C4-2B (cell line): Measurements from ENCODE around the gene SYNGR3.
"Not testable (repeated sequence)": the region's sequence is repeated elsewhere in the genome, so short reads cannot be mapped to it uniquely, and the experiment has no call there.

Experiments
- H3K27ac ChIP-seq: fragments of 450-650 bp; 2 replicates; pipeline ENCODE4 v1.5.1; 2017
- ZFX ChIP-seq: fragments of 450-650 bp; IDR thresholded peaks from 2 replicates; pipeline ENCODE4 v1.6.1; 2017
- TF ChIP-seq, protein P1 (sequence below): fragments of 450-650 bp; conservative IDR thresholded peaks from 2 replicates; pipeline ENCODE4 v1.5.1; 2017; ENCODE audit warnings: mild to moderate bottlenecking

Gene SYNGR3

DNA sequence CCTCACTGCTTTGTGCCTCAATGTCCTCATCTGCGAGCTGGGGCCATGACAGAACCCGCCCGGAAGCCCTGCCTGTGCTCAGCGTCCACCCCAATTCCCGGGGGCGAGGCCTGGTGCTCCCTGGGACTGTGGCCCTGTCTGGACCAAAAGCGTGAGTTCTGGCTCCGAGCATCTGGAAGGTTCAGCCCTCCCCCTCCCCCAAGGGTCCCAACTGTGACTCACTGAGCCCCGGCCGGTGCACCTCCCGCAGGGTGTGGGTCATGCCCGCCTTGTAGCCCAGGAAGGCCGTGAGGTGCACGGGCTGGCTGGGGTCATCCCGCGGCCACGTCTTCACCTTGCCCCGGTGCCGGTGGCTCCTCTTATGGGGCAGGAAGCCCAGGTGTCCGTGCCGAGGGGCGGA is 36.0 kb upstream of the SYNGR3 start:
- no peak overlapping the region for H3K27ac ChIP-seq
- TF ChIP-seq, protein P1, sequence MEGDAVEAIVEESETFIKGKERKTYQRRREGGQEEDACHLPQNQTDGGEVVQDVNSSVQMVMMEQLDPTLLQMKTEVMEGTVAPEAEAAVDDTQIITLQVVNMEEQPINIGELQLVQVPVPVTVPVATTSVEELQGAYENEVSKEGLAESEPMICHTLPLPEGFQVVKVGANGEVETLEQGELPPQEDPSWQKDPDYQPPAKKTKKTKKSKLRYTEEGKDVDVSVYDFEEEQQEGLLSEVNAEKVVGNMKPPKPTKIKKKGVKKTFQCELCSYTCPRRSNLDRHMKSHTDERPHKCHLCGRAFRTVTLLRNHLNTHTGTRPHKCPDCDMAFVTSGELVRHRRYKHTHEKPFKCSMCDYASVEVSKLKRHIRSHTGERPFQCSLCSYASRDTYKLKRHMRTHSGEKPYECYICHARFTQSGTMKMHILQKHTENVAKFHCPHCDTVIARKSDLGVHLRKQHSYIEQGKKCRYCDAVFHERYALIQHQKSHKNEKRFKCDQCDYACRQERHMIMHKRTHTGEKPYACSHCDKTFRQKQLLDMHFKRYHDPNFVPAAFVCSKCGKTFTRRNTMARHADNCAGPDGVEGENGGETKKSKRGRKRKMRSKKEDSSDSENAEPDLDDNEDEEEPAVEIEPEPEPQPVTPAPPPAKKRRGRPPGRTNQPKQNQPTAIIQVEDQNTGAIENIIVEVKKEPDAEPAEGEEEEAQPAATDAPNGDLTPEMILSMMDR: no peak
- no peak for TF ChIP-seq ZFX

DNA sequence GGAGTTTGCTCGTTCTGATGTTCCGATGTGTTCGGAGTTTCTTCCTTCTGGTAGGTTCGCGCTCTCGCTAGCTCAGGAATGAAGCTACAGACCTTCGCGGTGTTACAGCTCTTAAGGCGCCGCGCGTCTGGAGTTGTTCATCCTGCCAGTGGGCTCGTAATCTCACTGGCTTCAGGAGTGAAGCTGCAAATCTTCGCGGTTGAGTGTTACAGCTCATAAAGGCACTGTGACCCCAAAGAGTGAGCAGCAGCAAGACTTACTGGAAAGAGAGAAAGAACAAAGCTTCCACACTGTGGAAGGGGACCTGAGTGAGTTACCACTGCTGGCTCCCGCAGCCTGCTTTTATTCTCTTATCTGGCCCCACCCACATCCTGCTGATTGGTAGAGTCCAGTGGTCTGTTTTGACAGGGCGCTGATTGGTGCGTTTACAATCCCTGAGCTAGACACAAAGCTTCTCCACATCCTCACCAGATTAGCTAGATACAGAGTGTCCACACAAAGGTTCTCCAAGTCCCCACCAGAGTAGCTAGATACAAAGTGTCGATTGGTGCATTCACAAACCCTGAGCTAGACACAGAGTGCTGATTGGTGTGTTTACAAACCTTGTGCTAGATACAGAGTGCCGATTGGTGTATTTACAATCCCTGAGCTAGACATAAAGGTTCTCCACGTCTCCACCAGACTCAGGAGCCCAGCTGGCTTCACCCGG is 32.2 kb upstream of the SYNGR3 start:
- H3K27ac ChIP-seq: not testable (repeated sequence)

DNA sequence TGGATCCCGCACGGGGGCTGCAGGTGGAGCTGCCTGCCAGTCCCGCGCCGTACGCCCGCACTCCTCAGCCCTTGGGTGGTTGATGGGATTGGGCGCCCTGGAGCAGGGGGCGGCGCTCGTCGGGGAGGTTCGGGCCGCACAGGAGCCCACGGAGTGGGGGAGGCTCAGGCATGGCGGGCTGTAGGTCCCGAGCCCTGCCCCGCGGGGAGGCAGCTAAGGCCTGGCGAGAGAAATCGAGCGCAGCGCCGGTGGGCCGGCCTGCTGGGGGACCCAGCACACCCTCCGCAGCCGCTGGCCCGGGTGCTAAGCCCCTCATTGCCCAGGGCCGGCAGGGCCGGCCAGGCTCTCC is 31.7 kb upstream of the SYNGR3 start:
- H3K27ac ChIP-seq: not testable (repeated sequence)

DNA sequence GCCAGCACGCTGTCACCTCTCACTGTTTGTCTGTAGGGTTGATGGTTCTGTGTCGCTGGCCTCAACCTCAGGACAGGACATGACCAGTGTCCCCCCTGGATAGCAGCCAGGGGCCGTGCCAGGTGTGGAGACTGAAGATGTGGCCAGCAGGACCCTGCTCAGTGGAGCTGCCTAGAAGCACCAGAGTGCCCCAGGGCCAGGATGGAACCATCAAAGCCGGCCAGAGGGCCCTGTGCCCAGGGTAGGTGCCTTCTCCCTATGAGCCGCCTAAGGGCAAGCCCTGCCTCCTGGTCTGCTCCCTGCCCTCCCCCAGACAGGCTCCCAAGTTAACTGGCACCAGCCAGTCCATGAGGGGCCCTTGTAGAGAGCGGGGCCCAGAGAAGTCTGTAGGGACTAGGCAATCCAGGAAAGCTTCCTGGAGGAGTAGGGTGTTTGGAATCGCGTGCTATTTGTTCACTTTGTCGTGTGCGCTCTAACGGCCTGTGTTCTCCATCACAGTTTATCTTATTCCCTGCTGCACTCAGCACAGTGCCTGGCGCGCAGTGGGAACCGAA is 31.0 kb upstream of the SYNGR3 start:
- TF ChIP-seq ZFX: no peak
- TF ChIP-seq, protein P1: no peak

DNA sequence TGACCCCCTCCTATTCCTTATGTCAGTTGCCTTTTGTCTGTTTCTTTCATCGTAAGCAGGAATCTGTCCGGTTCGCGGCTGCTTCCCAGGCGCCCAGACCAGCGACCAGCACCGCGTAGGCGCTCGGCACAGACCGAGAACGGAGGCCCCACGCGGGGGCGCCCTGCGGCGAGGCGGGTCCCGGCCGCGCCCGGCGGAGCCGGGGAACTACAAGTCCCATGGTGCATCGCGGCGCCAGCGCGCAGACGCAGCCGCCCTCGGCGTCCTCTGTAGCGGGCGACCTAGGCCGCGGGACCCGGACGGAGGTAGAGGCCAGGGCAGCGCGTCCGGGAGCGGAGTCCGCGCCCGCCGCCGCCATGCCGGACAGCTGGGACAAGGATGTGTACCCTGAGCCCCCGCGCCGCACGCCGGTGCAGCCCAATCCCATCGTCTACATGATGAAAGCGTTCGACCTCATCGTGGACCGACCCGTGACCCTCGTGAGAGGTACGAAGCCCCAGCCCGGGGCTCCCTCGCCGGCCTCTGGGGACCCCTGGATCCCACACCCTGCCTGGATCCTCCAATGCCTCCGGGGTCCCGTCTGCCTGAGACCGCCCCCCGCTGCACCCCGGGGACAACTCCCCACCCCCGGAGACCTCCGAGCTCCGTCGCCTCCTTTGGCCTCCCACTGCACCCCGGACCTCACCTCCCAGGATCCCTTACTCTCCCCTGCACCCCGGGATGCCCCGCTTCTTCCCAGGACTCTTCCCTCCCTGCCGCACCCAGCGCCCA is 30.3 kb upstream of the SYNGR3 start, which contains the start of gene NDUFB10:
NDUFB10 (plus strand) TSS at position 270 of the 771 bp plus-strand sequence; CDS start at position 357, 87 bp downstream.
- TF ChIP-seq, protein P1: peak; percentile 95
- peak; percentile 69; the same call in 1 of the 2 replicates for TF ChIP-seq ZFX
- H3K27ac ChIP-seq: peak within 1 kb of the TSS; percentile 97

More for the DNA sequence above, 31.0 kb upstream of the SYNGR3 start:
- H3K27ac ChIP-seq: peak overlapping the region; percentile 97

DNA sequence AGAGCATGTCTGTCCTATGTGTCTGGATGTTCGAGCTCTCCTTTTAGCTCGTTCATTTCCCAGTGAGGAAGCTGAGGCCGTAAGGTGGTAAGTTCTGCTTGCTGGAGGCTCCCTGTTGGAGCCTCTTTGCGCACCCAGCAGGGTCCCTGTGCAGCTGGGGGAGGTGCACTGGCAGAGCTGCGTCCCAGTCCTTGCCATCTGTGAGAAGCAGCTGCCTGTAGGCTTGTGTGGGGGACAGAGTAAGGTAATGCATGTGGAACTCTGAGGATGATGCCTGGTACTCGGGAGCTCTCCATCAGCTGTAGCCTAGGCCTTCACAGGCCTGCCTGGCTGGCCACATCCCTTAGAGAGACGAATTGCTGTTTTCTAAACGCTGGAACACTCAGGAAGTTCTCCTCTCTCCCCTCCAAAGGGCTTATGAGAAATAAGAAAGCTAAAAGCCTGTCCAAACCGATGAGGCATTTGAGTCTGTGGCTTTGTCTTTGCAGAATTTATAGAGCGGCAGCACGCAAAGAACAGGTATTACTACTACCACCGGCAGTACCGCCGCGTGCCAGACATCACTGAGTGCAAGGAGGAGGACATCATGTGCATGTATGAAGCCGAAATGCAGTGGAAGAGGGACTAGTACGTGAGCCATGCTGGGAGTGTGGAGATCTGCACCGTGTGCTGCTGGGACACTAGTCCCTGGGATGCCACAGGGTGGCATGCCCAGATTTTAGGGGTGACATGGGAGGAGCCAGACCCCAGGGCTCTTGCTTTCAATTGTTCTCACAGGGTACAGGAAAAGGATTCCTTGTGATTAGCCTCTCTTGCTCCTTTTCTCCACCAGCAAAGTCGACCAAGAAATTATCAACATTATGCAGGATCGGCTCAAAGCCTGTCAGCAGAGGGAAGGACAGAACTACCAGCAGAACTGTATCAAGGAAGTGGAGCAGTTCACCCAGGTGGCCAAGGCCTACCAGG is 28.8 kb upstream of the SYNGR3 start:
- peak overlapping the region; percentile 97 for H3K27ac ChIP-seq
- peak; percentile 18; the same call in 1 of the 2 replicates for TF ChIP-seq ZFX
- TF ChIP-seq, protein P1: no peak

DNA sequence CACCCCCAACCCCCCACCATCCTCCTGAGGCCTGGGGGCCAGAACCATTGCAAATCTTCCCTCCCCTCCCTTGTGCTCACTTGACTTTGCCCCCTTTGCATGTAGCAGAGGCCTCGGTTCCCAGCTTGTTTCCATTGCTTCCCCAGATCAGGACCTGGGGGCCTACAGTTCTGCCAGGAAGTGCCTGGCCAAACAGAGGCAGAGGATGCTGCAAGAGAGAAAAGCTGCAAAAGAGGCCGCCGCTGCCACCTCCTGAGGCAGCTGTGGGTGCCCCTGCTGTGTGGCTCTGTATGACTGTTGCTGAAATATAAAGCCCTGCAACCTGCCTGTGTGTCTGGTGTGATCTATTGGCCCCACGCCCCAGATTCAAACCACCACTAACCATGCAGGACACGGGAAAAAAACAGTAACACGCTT is 28.1 kb upstream of the SYNGR3 start:
- TF ChIP-seq, protein P1: no peak
- TF ChIP-seq ZFX: no peak; the same call in 1 of the 2 replicates
- peak overlapping the region; percentile 97 for H3K27ac ChIP-seq

DNA sequence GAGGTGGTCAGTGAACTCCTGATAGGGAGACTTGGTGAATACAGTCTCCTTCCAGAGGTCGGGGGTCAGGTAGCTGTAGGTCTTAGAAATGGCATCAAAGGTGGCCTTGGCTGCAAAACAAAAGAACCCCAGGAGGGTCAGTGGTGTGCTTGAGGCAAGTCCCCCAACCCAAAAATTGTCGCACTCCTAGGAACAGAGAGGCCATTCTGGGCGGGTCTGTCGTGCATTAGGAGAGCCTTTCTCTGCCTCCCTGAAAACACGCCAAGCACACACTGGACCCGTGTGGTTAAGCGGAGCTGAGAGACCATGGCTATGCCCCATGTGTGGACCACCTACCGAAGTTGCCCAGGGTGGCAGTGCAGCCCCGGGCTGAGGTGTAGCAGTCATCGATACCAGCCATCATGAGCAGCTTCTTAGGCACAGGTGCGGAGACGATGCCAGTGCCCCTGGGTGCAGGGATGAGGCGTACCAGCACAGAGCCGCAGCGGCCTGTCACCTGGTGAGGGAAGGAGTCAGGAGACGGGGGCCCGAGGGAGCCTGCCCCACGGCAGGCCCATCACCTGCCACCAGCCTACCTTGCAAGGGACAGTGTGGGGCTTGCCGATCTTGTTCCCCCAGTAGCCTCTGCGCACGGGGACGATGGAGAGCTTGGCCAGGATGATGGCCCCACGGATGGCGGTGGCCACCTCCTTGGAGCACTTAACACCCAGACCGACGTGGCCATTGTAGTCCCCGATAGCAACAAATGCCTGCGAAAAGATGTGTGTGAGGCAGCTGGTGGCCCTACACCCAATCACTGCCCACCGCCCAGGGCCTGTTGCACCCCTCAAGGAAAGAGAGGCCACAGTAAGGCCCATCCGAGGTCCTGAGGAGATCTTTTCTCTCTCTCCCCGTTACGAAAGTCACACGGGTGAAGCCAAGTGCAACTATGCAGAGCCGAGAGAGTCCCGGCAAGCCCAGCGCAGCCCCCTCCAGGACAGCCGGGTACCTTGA is 27.3 kb upstream of the SYNGR3 start:
- H3K27ac ChIP-seq: peak overlapping the region; percentile 97
